ENCODE results near the gene BICDL1. TPM values are rescaled to one million over a fixed set of nuclear protein-coding genes. Genes with fewer than 3 reads are reported as not detected.

Gene BICDL1
- total RNA-seq, 1 donor from 2014 or later, result 71.2 TPM

- intact Hi-C loops (cut with DNase I), result no loop called here
- Histone ChIP-seq H3K27me3 (no peaks in the 10 kb centered on the region), H3K27ac (no peak overlapping the region), H3K4me3 (no peak overlapping the region), H3K36me3 (peaks cover 19 to 93% of the 10 kb centered on the region in 2 donors), H3K9me3 (no peaks in the 10 kb centered on the region), H3K4me1 (no peaks in the 10 kb centered on the region)
- TF ChIP-seq POLR2AphosphoS5 (IDR thresholded peaks at IDR 0.05; ENCODE audit: insufficient read depth in 1 of 2, low read depth in 1 of 2), result no peak
- no peak for TF ChIP-seq CTCF (IDR thresholded peaks at IDR 0.05)
- no peak for TF ChIP-seq POLR2A (IDR thresholded peaks at IDR 0.05)
- no peak for DNase-seq (ENCODE audit: extremely low spot score in 2 of 2)
Observed at GRCh38 chr12:120139958-120140357, 150.9 kb downstream of the BICDL1 start.

DNA sequence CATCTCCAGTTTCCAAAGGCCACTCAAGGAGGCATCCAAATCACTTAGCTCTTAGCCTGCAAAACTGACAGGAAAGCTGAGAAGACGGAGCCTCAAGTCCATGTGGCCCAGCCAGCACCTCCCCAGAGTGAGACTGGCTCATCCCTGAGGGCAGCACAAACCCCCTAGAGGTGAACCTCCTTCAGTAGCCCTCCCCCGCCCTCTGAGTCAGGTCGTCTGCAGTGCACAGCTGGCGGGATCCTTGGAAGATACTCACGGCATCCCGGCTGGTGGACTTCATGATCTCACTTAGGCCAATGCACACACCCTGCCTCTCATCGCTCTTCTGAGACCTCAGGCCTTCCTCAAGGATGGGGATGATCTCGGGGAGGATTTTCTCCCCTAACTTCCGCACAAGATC, 151.6 kb downstream of the BICDL1 start:
- H3K27me3 ChIP-seq, result no peaks in the 10 kb centered on the region
- no peak for DNase-seq (ENCODE audit: extremely low spot score in 2 of 2)
- H3K4me3 ChIP-seq, result no peak overlapping the region
- intact Hi-C loops (cut with DNase I), result no loop called here
- no peaks in the 10 kb centered on the region for H3K9me3 ChIP-seq
- H3K27ac ChIP-seq, result no peak overlapping the region
- H3K4me1 ChIP-seq, result no peaks in the 10 kb centered on the region
- peaks cover 15 to 94% of the 10 kb centered on the region in 2 donors for H3K36me3 ChIP-seq
- no peak for TF ChIP-seq POLR2AphosphoS5 (IDR thresholded peaks at IDR 0.05; ENCODE audit: insufficient read depth in 1 of 2, low read depth in 1 of 2)
- no peak for TF ChIP-seq CTCF (IDR thresholded peaks at IDR 0.05)
- no peak for TF ChIP-seq POLR2A (IDR thresholded peaks at IDR 0.05)

GRCh38 chr12:120141336-120141735, 152.3 kb downstream of the BICDL1 start:
- peaks cover 9 to 94% of the 10 kb centered on the region in 2 donors for H3K36me3 ChIP-seq
- no peak overlapping the region for H3K27ac ChIP-seq
- no peak overlapping the region for H3K4me3 ChIP-seq
- no peaks in the 10 kb centered on the region for H3K9me3 ChIP-seq
- DNase-seq (ENCODE audit: extremely low spot score in 2 of 2), result no peak
- no peak for TF ChIP-seq POLR2A (IDR thresholded peaks at IDR 0.05)
- no peak for TF ChIP-seq POLR2AphosphoS5 (IDR thresholded peaks at IDR 0.05; ENCODE audit: insufficient read depth in 1 of 2, low read depth in 1 of 2)
- TF ChIP-seq CTCF (IDR thresholded peaks at IDR 0.05), result no peak
- intact Hi-C loops (cut with DNase I), result no loop called here
- H3K4me1 ChIP-seq, result no peaks in the 10 kb centered on the region
- no peaks in the 10 kb centered on the region for H3K27me3 ChIP-seq

GRCh38 chr12:120142231-120142877, 153.3 kb downstream of the BICDL1 start:
- Histone ChIP-seq H3K4me3 (no peak overlapping the region), H3K4me1 (no peaks in the 10 kb centered on the region), H3K36me3 (peaks cover 9 to 94% of the 10 kb centered on the region in 2 donors), H3K9me3 (no peaks in the 10 kb centered on the region), H3K27me3 (no peaks in the 10 kb centered on the region), H3K27ac (no peak overlapping the region)
- TF ChIP-seq POLR2AphosphoS5 (IDR thresholded peaks at IDR 0.05; ENCODE audit: insufficient read depth in 1 of 2, low read depth in 1 of 2) (no peak), POLR2A (IDR thresholded peaks at IDR 0.05) (no peak), CTCF (IDR thresholded peaks at IDR 0.05) (no peak)
- intact Hi-C loops (cut with DNase I), result no loop called here
- no peak for DNase-seq (ENCODE audit: extremely low spot score in 2 of 2)

Small RNA genes within 50 kb of the gene (small RNA-seq; reads per million reads assigned to genes)
- gene AC004812.1, result not detected

Other genes with a start within 250 kb of the BICDL1 start
- gene CIT, start 111.9 kb upstream of the BICDL1 start, total RNA-seq, result 20.6 TPM
- 30.9 TPM for gene RAB35, start 127.5 kb downstream of the BICDL1 start, total RNA-seq
- 62.6 TPM for gene GCN1, start 205.5 kb downstream of the BICDL1 start, total RNA-seq
- 2,837 TPM for gene RPLP0, start 211.9 kb downstream of the BICDL1 start, total RNA-seq

All from vagina (tissue), 2 donors.